Measurements from ENCODE around the gene SPNS2. TPM values are rescaled to one million over a fixed set of nuclear protein-coding genes. Genes with fewer than 3 reads are reported as not detected.

The SPNS2 gene
- total RNA-seq, 1 donor from 2014 or later: 0.38 TPM

- no peaks in the 10 kb centered on the region for H3K9me3 Mint-ChIP-seq
- H3K36me3 Mint-ChIP-seq (ENCODE audit: low read depth): peaks cover 69% of the 10 kb centered on the region
- intact Hi-C loops (cut with micrococcal nuclease): no loop called here
- DNase-seq (no peak), ATAC-seq (ENCODE audit: low read depth) (no peak)
- H3K4me1 Mint-ChIP-seq: peaks cover under 1% of the 10 kb centered on the region
- ChIA-PET CTCF (interaction anchor here (1.2 kb wide), 1 partner anchor 121 kb away, joined by 3 read pairs; no protein-coding TSS in a partner anchor), POLR2A (no interaction called here)
- no peak overlapping the region for H3K4me3 Mint-ChIP-seq
- H3K27me3 Mint-ChIP-seq: no peaks in the 10 kb centered on the region
- no peak overlapping the region for H3K27ac Mint-ChIP-seq
- no peak for TF ChIP-seq CTCF (IDR thresholded peaks at IDR 0.05)
These were observed 43.5 kb downstream of the SPNS2 start for GRCh38 chr17:4542003-4542725.

- H3K27ac Mint-ChIP-seq: no peak overlapping the region
- ChIA-PET CTCF (no interaction called here), POLR2A (no interaction called here)
- no peak for TF ChIP-seq CTCF (IDR thresholded peaks at IDR 0.05)
- H3K36me3 Mint-ChIP-seq (ENCODE audit: low read depth): peaks cover 72% of the 10 kb centered on the region
- DNase-seq (no peak), ATAC-seq (ENCODE audit: low read depth) (no peak)
- H3K27me3 Mint-ChIP-seq: no peaks in the 10 kb centered on the region
- intact Hi-C loops (cut with micrococcal nuclease): no loop called here
- no peaks in the 10 kb centered on the region for H3K9me3 Mint-ChIP-seq
- H3K4me1 Mint-ChIP-seq: no peaks in the 10 kb centered on the region
- no peak overlapping the region for H3K4me3 Mint-ChIP-seq
These were observed 44.1 kb downstream of the SPNS2 start for GRCh38 chr17:4542726-4543191.

GRCh38 chr17:4543557-4544026 is 44.9 kb downstream of the SPNS2 start:
- Mint-ChIP-seq H3K4me3 (no peak overlapping the region), H3K4me1 (no peaks in the 10 kb centered on the region), H3K36me3 (ENCODE audit: low read depth) (peaks cover 78% of the 10 kb centered on the region), H3K27ac (no peak overlapping the region), H3K27me3 (no peaks in the 10 kb centered on the region), H3K9me3 (no peaks in the 10 kb centered on the region)
- POLR2A ChIA-PET: no interaction called here
- CTCF ChIA-PET: no interaction called here
- DNase-seq: no peak
- no peak for ATAC-seq (ENCODE audit: low read depth)
- no peak for TF ChIP-seq CTCF (IDR thresholded peaks at IDR 0.05)
- intact Hi-C loops (cut with micrococcal nuclease): no loop called here

- ATAC-seq (ENCODE audit: low read depth): no peak
- no peak for TF ChIP-seq CTCF (IDR thresholded peaks at IDR 0.05)
- Mint-ChIP-seq H3K36me3 (ENCODE audit: low read depth) (peaks cover 78% of the 10 kb centered on the region), H3K27ac (no peak overlapping the region), H3K4me3 (no peak overlapping the region), H3K9me3 (no peaks in the 10 kb centered on the region), H3K4me1 (no peaks in the 10 kb centered on the region), H3K27me3 (no peaks in the 10 kb centered on the region)
- intact Hi-C loops (cut with micrococcal nuclease): no loop called here
- ChIA-PET CTCF (no interaction called here), POLR2A (no interaction called here)
- no peak for DNase-seq
These were observed 45.7 kb downstream of the SPNS2 start for GRCh38 chr17:4544135-4544950.

- DNase-seq: no peak
- ChIA-PET POLR2A (no interaction called here), CTCF (no interaction called here)
- Mint-ChIP-seq H3K27me3 (no peaks in the 10 kb centered on the region), H3K9me3 (no peaks in the 10 kb centered on the region), H3K4me1 (no peaks in the 10 kb centered on the region), H3K4me3 (no peak overlapping the region), H3K27ac (no peak overlapping the region), H3K36me3 (ENCODE audit: low read depth) (peaks cover 79% of the 10 kb centered on the region)
- intact Hi-C loops (cut with micrococcal nuclease): no loop called here
- TF ChIP-seq CTCF (IDR thresholded peaks at IDR 0.05): no peak
- no peak for ATAC-seq (ENCODE audit: low read depth)
These were observed 46.2 kb downstream of the SPNS2 start for GRCh38 chr17:4544951-4545216.
